Measurements from ENCODE around the gene AK6.

The AK6 gene

GRCh38 chr5:69369340-69370121, at the start of gene AK6, which contains the start of the genes RAD17 and TAF9:
Gene AK6, minus strand, starts transcription at chr5:69369520. Its CDS starts 30 bp downstream, at chr5:69369490.
Gene RAD17, plus strand, starts transcription at chr5:69369818. Its CDS starts 2,391 bp downstream, at chr5:69372209.
Gene TAF9, minus strand, starts transcription at chr5:69369520. Its CDS starts 3,783 bp downstream, at chr5:69365737.
- DNase-seq, result peak; percentile 94

DNA sequence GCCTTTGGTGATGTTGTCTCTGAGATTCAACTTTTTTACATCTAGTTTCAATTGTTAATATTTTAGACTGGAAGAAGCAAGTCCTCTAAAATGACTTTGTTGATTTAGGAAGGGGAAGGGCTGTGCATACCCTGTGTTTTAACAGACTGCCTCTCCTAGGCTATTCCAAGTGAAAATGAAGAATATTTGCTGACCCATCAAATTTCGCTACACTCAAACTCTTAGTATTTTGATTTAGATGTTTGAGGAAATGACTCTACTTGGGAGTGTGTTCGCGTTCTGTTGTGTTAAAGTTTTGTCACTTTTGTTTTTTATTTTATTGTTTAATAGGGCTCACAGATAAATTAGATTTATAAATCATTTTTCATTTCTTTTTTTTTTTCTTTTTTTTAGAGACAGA, 49.2 kb upstream of the AK6 start:
- DNase-seq, result no peak

GRCh38 chr5:69416699-69417098, 47.4 kb upstream of the AK6 start:
- no peak for DNase-seq

GRCh38 chr5:69416180-69416579, 46.9 kb upstream of the AK6 start:
- no peak for DNase-seq

GRCh38 chr5:69415584-69415958, 46.3 kb upstream of the AK6 start:
- no peak for DNase-seq

- DNase-seq, result peak; percentile 52
These were observed 45.7 kb upstream of the AK6 start, which contains the start of gene MARVELD2 for GRCh38 chr5:69414885-69415583. Gene MARVELD2, plus strand, starts transcription at chr5:69415116. Its CDS starts 4,270 bp downstream, at chr5:69419386.

GRCh38 chr5:69404659-69405330, 35.5 kb upstream of the AK6 start:
- DNase-seq, result no peak

GRCh38 chr5:69378376-69378775, 9.1 kb upstream of the AK6 start:
- DNase-seq, result no peak

GRCh38 chr5:69374911-69375446, 5.7 kb upstream of the AK6 start:
- DNase-seq, result no peak

- DNase-seq, result no peak
These were observed 3.1 kb upstream of the AK6 start for GRCh38 chr5:69372394-69372793.

DNA sequence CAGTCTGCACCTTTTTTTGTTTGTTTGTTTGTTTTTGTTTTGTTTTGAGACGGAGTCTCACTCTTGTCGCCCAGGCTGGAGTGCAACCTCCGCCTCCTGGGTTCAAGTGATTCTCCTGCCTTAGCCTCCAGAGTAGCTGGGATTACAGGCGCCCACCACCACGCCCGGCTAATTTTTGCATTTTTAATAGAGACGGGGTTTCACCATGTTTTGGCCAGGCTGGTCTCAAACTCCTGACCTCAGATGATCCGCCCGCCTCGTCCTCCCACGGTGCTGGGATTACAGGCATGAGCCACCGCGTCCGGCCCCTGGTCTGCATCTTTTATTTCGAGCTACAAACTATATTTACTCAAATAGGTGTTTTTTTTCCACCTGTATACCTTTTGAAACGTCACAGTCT, 1.0 kb upstream of the AK6 start:
- peak; percentile 15 for DNase-seq

- peak; percentile 31 for DNase-seq
These were observed 621 bp downstream of the AK6 start for GRCh38 chr5:69368458-69369339.

GRCh38 chr5:69367697-69368279, 1.5 kb downstream of the AK6 start:
- no peak for DNase-seq

- DNase-seq, result no peak
These were observed 4.5 kb downstream of the AK6 start for GRCh38 chr5:69364850-69365249.

DNA sequence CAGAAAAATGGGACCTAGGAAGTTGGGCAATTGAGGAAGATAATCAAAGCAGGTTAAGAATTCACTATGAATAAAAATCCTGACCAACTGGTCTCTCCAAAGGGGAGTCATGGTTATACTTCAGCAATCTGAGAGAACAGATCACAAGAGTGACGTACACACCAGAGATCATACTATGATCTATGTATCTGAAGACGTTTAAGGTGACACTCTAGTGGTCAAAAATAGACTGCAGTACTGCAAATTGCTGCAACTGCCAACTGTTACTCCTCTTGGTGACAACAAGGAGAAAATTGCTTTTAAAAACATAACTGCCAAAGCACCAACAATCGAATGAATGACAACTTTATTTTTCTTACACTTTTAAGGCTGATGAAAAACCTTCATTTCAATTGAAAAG, 4.9 kb downstream of the AK6 start:
- peak; percentile 25 for DNase-seq

- no peak for DNase-seq
These were observed 8.9 kb downstream of the AK6 start for GRCh38 chr5:69360442-69360841.

DNA sequence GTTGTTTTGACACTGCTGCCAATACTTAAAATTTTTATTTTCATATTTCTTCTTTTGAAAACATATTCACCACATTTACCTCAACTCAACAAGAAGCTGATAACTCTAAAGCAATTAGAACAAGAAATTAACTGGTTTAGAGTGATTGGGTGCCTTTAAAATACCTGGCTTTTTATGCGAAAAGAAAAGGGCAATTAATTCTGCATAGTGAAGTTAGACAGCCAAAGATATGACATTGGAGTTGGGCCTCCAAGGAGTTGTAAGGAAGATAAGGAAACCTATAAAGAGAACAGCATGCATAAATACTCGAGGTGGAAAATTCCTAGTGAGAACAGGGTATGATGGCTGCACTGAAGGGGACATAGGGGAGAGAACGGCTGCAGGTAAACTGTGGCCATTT, 9.6 kb downstream of the AK6 start:
- DNase-seq, result no peak

- DNase-seq, result no peak
These were observed 18.7 kb downstream of the AK6 start for GRCh38 chr5:69350664-69351063.

GRCh38 chr5:69343083-69343482, 26.2 kb downstream of the AK6 start:
- DNase-seq, result no peak

- DNase-seq, result peak; percentile 9
These were observed 27.7 kb downstream of the AK6 start for GRCh38 chr5:69341520-69342161.

DNA sequence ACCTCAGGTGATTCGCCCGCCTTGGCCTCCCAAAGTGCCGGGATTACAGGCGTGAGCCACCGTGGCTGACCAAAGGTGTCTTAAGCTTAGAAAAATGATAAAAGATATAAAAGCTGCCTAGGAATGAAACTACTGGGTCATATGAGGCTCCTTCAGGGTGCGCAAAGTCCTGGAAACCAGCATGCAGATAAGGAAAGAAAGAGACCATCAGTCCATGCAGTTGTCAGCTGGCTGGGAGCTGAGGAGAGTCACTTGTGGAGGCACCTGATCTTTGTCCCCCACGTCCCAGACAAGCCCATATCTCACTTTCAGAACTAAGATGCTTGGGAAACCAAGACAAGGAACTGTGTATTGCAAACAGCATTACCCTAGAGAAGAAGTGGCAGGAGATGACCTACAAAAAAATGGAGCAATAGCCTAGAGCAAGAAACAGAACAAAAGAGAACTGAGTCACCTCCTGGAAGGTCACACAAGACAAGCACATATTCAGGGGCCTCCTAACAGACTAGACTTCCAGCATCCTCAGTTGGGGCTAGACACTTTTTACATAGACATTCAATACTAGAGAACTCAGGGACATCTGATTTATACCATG, 33.9 kb downstream of the AK6 start:
- DNase-seq, result no peak
